DOHH2 (cell line): ENCODE data around the gene DCK.

Experiments used
- H3F3A ChIP-seq: fragments of 200-600 bp; sonication (generic), shearing (Covaris generic); 2 replicates; pipeline ENCODE4 v1.6.0; 2016; ENCODE audit warnings: antibody characterized with exemption, mild to moderate bottlenecking; ENCODE audit not compliant: control insufficient read depth, insufficient read depth
- H3K27ac ChIP-seq: fragments of 200-600 bp; sonication (generic); 2 replicates; pipeline ENCODE4 v1.5.1; 2014; ENCODE audit warnings: low read depth, mild to moderate bottlenecking, low read length, moderate library complexity
- H3K27me3 ChIP-seq: fragments of 200-600 bp; sonication (generic); 2 replicates; pipeline ENCODE4 v1.6.1; 2014; ENCODE audit warnings: mild to moderate bottlenecking, low read length, mixed read lengths; ENCODE audit not compliant: control insufficient read depth
- H3K36me3 ChIP-seq: fragments of 200-600 bp; sonication (generic); 2 replicates; pipeline ENCODE4 v1.6.1; 2014; ENCODE audit warnings: mild to moderate bottlenecking, low read length, moderate library complexity, mixed read lengths; ENCODE audit not compliant: control insufficient read depth
- H3K4me1 ChIP-seq: fragments of 200-600 bp; sonication (generic); 2 replicates; pipeline ENCODE4 v1.6.1; 2014; ENCODE audit warnings: mild to moderate bottlenecking, low read length, mixed read lengths; ENCODE audit not compliant: control insufficient read depth
- H3K4me2 ChIP-seq: fragments of 200-600 bp; sonication (generic); 2 replicates; pipeline ENCODE4 v1.6.0; 2014; ENCODE audit warnings: mild to moderate bottlenecking, low read length, moderate library complexity
- H3K4me3 ChIP-seq: fragments of 200-600 bp; sonication (generic); 2 replicates; pipeline ENCODE4 v1.5.1; 2014; ENCODE audit warnings: mild to moderate bottlenecking, low read length, mixed read lengths
- H3K79me2 ChIP-seq: fragments of 200-600 bp; sonication (generic); 2 replicates; pipeline ENCODE4 v1.6.1; 2014; ENCODE audit warnings: mild to moderate bottlenecking, low read length, mixed read lengths; ENCODE audit not compliant: control insufficient read depth
- H3K9me2 ChIP-seq: fragments of 200-600 bp; sonication (generic); replicated peaks from 2 replicates; pipeline ENCODE4 v1.6.1; 2014; ENCODE audit warnings: mild to moderate bottlenecking, low read length, mixed read lengths; ENCODE audit not compliant: control insufficient read depth
- H3K9me3 ChIP-seq: fragments of 200-600 bp; sonication (generic); 2 replicates; pipeline ENCODE4 v1.6.1; 2014; ENCODE audit warnings: antibody characterized with exemption, low read length, mixed read lengths; ENCODE audit not compliant: control insufficient read depth, insufficient read depth
- H4K20me1 ChIP-seq: fragments of 200-600 bp; sonication (generic); 2 replicates; pipeline ENCODE4 v1.6.0; 2014; ENCODE audit warnings: low read depth, mild to moderate bottlenecking, antibody characterized with exemption, low read length, moderate library complexity; ENCODE audit not compliant: control insufficient read depth, insufficient read depth
- EZH2phosphoT487 ChIP-seq: fragments of 200-600 bp; sonication (generic); IDR thresholded peaks from 2 replicates; pipeline ENCODE4 v1.6.1; 2017; ENCODE audit warnings: borderline replicate concordance, mild to moderate bottlenecking, antibody characterized with exemption, low read length, moderate library complexity, mixed read lengths
- TF ChIP-seq, protein P1 (sequence below): fragments of 200-600 bp; sonication (generic); IDR thresholded peaks from one replicate; pipeline ENCODE4 v1.5.1; 2014; ENCODE audit warnings: antibody characterized with exemption, mild to moderate bottlenecking, low read depth, low read length; ENCODE audit not compliant: poor library complexity, severe bottlenecking

DCK gene

DNA sequence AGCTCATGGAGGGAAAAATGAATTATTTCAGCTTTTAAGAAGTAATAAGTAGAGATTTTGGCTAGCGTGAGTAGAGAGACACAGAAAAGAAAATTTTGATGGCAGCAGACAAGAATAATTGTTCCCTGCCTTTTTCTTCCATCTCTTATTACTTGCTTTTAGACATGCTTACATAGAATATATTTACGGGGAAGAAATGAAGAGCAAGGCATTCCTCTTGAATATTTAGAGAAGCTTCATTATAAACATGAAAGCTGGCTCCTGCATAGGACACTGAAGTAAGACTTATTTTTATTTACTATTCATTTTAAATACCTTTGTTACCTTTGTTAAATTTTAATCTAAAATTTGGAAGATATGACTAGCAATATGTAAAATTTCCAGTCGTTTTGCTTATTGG lies 32.2 kb downstream of the DCK start:
- H4K20me1 ChIP-seq: 0 out of 2 replicates have a peak, but pooled peaks cover 5% of the 10 kb centered on the region
- H3K4me3 ChIP-seq: no peak overlapping the region
- peaks cover 67% of the 10 kb centered on the region for H3K79me2 ChIP-seq
- H3K27ac ChIP-seq: no peak overlapping the region
- TF ChIP-seq EZH2phosphoT487: no peak
- TF ChIP-seq, protein P1, sequence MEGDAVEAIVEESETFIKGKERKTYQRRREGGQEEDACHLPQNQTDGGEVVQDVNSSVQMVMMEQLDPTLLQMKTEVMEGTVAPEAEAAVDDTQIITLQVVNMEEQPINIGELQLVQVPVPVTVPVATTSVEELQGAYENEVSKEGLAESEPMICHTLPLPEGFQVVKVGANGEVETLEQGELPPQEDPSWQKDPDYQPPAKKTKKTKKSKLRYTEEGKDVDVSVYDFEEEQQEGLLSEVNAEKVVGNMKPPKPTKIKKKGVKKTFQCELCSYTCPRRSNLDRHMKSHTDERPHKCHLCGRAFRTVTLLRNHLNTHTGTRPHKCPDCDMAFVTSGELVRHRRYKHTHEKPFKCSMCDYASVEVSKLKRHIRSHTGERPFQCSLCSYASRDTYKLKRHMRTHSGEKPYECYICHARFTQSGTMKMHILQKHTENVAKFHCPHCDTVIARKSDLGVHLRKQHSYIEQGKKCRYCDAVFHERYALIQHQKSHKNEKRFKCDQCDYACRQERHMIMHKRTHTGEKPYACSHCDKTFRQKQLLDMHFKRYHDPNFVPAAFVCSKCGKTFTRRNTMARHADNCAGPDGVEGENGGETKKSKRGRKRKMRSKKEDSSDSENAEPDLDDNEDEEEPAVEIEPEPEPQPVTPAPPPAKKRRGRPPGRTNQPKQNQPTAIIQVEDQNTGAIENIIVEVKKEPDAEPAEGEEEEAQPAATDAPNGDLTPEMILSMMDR: no peak
- peaks cover 17% of the 10 kb centered on the region for H3F3A ChIP-seq
- H3K36me3 ChIP-seq: peaks cover 96% of the 10 kb centered on the region
- no peaks in the 10 kb centered on the region for H3K9me2 ChIP-seq
- no peaks in the 10 kb centered on the region for H3K4me1 ChIP-seq
- H3K27me3 ChIP-seq: no peaks in the 10 kb centered on the region
- no peaks in the 10 kb centered on the region for H3K9me3 ChIP-seq
- H3K4me2 ChIP-seq: no peak overlapping the region

DNA sequence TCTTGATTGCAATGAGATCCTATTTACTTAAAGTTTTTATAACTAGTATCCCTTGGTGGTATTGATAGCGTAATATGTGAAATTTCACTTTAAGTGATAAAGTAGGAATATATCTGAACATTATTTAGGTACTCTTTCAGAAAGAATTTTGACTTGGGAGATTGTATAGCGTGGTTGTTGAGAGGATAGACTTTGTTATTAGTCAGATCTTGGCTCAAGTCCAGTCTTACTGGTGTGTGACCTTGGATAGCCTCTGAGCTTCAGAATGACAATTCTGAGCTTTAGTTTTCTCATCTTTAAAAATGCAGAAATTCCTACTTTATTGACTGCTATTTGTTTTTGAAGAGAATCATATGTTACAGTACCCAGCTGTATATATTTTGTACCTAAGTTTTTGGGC lies 32.6 kb downstream of the DCK start:
- H3K4me1 ChIP-seq: no peaks in the 10 kb centered on the region
- no peak overlapping the region for H3K4me3 ChIP-seq

GRCh38 chr4:71027611-71028010 lies 34.2 kb downstream of the DCK start:
- Histone ChIP-seq H3K36me3 (peaks cover 98% of the 10 kb centered on the region), H4K20me1 (0 out of 2 replicates have a peak, but pooled peaks cover 3% of the 10 kb centered on the region)

More for the DNA sequence above, 32.6 kb downstream of the DCK start:
- H3K27ac ChIP-seq: no peak overlapping the region
- peaks cover 63% of the 10 kb centered on the region for H3K79me2 ChIP-seq
- no peaks in the 10 kb centered on the region for H3K27me3 ChIP-seq
- H4K20me1 ChIP-seq: 0 out of 2 replicates have a peak, but pooled peaks cover 3% of the 10 kb centered on the region
- H3K9me3 ChIP-seq: no peaks in the 10 kb centered on the region
- H3F3A ChIP-seq: peaks cover 20% of the 10 kb centered on the region
- no peaks in the 10 kb centered on the region for H3K9me2 ChIP-seq
- H3K36me3 ChIP-seq: peaks cover 98% of the 10 kb centered on the region
- TF ChIP-seq, protein P1: no peak
- TF ChIP-seq EZH2phosphoT487: no peak
- no peak overlapping the region for H3K4me2 ChIP-seq

More at GRCh38 chr4:71027611-71028010, 34.2 kb downstream of the DCK start:
- TF ChIP-seq EZH2phosphoT487: no peak
- TF ChIP-seq, protein P1: no peak
- H3K9me3 ChIP-seq: no peaks in the 10 kb centered on the region
- H3K27me3 ChIP-seq: no peaks in the 10 kb centered on the region
- H3K4me3 ChIP-seq: no peak overlapping the region
- H3F3A ChIP-seq: peaks cover 15% of the 10 kb centered on the region
- H3K9me2 ChIP-seq: no peaks in the 10 kb centered on the region
- H3K79me2 ChIP-seq: peaks cover 47% of the 10 kb centered on the region
- H3K4me1 ChIP-seq: no peaks in the 10 kb centered on the region
- H3K27ac ChIP-seq: no peak overlapping the region
- H3K4me2 ChIP-seq: no peak overlapping the region
